HEK293T (cell line): Measurements from ENCODE around the gene USP36.

Experiments
- ARNT ChIP-seq: fragments of 450-650 bp; IDR thresholded peaks from 2 replicates; pipeline ENCODE4 v1.6.1; 2017; ENCODE audit warnings: mild to moderate bottlenecking
- BHLHE40 ChIP-seq: fragments of 450-650 bp; IDR thresholded peaks from 2 replicates; pipeline ENCODE4 v1.6.1; 2016; ENCODE audit warnings: mild to moderate bottlenecking, moderate library complexity, borderline replicate concordance
- CTBP1 ChIP-seq: fragments of 450-650 bp; IDR thresholded peaks from 2 replicates; pipeline ENCODE4 v1.6.1; 2016; ENCODE audit warnings: borderline replicate concordance
- ELF4 ChIP-seq: fragments of 450-650 bp; IDR thresholded peaks from 2 replicates; pipeline ENCODE4 v1.6.1; 2017; ENCODE audit warnings: antibody characterized with exemption
- FOXA1 ChIP-seq: fragments of 450-650 bp; IDR thresholded peaks from 2 replicates; pipeline ENCODE4 v1.6.1; 2016; ENCODE audit warnings: mild to moderate bottlenecking
- FOXM1 ChIP-seq: fragments of 450-650 bp; IDR thresholded peaks from 2 replicates; pipeline ENCODE4 v1.6.1; 2017; ENCODE audit warnings: mild to moderate bottlenecking, borderline replicate concordance
- L3MBTL2 ChIP-seq: fragments of 450-650 bp; conservative IDR thresholded peaks from 2 replicates; pipeline ENCODE4 v1.6.1; 2016; ENCODE audit warnings: mild to moderate bottlenecking
- PKNOX1 ChIP-seq: fragments of 450-650 bp; IDR thresholded peaks from 2 replicates; pipeline ENCODE4 v1.6.1; 2016
- SP1 ChIP-seq: fragments of 450-650 bp; IDR thresholded peaks from 2 replicates; pipeline ENCODE4 v1.6.1; 2017
- TARDBP ChIP-seq: fragments of 450-650 bp; IDR thresholded peaks from 2 replicates; pipeline ENCODE4 v1.6.1; 2016
- ZNF384 ChIP-seq: fragments of 450-650 bp; IDR thresholded peaks from 2 replicates; pipeline ENCODE4 v1.6.1; 2016

- no peak for TF ChIP-seq BHLHE40
- TF ChIP-seq TARDBP: no peak
- no peak for TF ChIP-seq ELF4
- no peak for TF ChIP-seq ZNF384
- no peak for TF ChIP-seq FOXM1
- TF ChIP-seq L3MBTL2: no peak
- TF ChIP-seq CTBP1: no peak
- no peak for TF ChIP-seq ARNT
- no peak for TF ChIP-seq FOXA1
- no peak for TF ChIP-seq SP1
- TF ChIP-seq PKNOX1: no peak
Measured at GRCh38 chr17:78818152-78818846, 22.3 kb downstream of the USP36 start.
